NCI-H510A (cell line): ENCODE results near the gene RBSN.
A peak's percentile ranks its signal among the peaks of the same experiment; 100 is the strongest.

Source experiments
- DNase-seq: peaks from one replicate; lab custom pipeline; 2025; lab: John Stamatoyannopoulos, UW

The RBSN gene

DNA sequence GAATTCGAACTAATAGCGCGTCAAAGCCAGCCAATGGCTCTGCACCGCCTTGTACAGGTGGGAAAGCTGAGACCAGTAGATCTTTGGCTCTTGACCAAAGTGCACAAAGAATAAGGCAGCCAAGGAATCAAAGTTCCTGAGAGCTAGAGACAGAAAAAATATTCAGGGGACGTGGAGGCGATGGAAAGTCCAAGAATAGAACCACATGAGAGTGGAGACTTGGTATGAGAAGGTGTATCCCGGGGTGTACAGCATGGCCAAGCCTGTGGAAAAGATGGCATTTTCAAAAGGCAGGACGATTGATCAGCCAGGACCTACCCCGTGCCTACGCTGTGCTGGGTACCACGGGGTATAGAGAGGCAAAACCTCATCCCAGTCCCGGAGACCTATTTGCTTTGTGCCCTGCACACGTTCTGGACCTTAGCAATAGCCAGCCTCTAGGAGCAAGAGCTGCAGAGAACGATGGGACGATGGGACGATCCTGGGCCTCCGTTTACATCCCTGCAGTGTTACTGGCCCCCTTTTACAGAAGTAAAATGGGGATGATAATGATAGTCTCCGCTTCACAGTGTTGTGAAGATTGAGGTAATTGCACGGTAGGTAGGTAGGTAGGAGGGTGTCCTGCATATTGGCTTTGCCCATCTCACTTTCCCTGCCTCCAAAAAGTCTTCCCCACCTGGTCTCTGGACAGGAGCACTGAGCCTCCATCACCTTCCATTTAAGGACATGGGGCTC lies 583 bp upstream of the RBSN start:
- no peak for DNase-seq

DNA sequence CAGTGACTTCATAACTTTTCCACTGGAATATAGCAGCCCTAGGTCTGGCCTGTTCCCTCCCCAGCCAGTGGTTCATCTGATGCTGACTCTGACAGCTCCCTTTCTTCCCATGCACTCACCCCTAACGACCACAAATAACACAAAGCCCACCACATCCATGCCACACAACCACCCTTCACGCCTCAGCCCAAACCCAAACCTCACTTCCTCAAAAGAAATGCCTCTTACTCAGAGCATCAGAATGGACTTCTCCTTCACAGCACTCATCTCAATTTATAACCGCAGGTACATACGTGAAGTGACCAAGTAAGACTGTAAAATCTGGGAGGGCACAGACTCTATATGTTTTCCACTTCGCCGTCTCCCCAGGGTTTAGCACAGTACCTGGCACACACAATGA lies 1.1 kb downstream of the RBSN start:
- no peak for DNase-seq

DNA sequence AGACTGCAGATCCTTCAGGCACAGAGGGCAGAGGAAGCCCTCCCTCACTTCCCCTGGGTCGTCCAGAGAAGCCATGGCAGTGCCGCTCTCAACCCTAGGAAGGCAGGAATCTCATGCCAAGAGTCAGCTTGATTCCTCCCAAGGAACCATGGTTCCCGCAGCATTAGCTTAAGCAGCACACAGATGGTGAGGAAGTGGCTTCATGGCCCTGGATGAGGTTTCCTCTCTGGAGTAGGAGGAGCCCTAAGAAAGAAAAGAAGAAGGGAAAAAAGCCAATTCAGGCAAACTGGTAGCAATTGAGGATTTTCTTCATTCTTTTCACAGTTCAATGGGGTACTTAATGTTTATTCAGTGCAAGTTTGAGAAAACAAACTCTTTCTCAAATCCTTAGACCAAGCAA lies 2.9 kb downstream of the RBSN start:
- no peak for DNase-seq

DNA sequence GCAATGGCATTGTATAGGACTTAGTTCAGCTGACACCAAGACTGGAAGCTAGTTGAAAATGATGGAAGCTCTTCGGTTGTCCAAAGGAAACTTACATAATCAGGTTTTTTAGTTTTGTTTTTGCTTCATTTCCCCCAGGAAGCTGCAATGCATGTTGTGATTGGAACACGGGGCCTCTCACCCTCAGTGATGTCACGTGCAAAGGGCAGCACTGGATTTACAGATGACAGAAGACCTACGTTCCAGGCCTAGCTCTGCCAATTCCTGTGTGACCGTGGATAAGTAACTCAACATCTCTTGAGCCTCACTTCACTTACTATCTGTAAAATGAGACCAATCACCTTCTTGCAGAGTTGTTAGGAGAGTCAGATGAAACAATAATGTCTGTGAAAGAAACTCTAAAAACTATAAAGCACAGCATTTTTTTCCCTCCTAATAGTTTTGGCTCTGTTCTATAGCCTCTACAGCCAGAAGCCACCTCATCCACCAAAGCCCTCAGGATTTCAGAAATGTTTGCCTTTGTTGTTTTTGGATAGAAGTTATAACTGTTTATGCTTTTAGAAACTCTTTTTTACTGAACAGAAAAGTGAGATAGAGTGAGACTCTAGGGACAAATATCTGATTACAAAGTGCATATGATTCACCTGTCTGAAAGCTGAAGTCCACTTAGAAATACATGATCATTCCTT lies 4.6 kb downstream of the RBSN start:
- DNase-seq, result no peak

DNA sequence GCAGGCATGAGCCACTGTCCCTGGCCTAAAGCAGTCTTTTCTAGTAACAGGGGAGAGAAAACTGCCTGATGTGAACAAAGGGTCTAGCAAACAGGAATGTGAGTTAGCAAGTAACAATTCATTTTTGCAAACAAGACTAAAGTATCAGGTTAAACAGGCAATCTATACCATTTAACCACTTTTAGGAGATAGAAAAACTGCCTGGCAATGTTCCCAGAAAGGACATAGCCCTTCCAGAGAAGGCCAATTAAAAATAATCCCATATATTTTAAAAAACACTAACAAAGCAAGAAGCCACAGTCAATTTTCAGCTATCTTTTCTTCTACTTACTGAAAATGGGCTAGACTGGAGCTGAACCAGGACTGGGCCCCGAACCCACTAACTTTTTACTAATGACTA lies 6.3 kb downstream of the RBSN start:
- no peak for DNase-seq

DNA sequence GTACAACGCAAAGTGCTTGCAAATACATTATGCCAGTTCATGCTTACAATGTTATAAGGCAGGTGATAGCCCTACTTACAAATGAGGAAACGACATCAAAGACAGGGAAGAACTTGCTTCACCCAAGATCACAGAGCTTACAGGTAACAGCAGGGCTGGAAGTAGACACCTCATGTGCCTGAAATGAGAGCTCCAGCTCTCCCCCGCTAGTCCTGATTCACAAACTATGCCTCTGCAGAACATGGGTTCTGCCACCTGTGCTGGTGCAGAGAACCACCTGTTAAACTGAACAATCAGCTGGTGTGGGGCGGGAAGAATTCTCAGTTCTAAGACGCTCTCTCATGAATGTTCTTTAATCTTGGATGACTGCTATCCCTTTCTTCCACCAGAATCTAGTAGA lies 7.4 kb downstream of the RBSN start:
- DNase-seq, result no peak

DNA sequence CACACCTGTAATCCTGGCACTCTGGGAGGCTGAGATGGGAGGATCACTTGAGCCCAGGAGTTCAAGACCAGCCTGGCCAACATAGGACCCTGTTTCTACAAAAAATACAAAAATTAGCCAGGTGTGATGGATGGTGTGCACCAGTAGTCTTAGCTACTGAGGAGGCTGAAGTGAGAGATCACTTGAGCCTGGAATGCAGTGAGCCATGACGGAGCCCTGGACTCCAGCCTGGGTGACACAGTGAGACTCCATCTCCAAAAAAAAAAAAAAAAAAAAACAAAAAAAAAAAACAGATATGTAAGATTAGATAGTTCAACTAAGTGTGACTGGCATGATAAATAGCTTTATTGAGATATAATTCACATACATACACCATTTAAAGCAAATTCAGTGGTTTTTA lies 9.7 kb downstream of the RBSN start:
- no peak for DNase-seq

DNA sequence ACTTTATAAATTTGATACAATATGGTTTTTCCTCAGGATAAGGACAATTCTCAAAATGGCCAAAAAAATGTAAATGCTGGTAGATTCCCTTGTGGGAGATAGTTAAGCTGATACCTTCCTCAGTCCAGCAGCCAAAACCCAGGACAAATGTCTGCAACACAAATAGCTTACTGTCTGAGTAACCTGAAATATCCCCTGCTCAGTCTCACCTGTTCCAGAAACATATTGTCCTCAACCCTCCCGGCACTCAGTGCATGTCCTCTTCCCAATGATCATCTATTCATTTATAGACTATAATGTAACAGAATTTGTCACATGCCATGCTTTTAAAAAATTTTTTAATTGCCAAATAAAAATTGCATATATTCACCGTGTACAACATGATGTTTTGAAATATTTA lies 12.2 kb downstream of the RBSN start:
- no peak for DNase-seq

DNA sequence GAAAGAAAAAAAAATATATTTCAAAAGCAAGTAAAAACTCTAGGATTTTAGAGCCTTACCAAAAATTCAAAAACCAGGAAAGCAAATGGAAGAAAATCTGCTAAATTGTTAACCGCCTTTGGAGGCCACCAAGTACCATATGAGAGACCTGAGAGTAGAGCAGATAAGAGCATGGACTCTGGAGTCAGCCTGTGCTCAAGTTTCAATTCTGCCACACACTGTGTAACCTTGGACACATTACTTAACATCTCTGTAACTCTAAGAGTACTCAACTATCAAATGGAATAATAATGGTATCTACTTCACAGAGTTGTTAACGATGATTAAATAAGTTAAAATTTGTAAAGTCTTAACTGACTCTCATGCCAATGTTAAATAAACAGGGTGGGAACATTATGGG lies 12.7 kb downstream of the RBSN start:
- DNase-seq, result no peak

DNA sequence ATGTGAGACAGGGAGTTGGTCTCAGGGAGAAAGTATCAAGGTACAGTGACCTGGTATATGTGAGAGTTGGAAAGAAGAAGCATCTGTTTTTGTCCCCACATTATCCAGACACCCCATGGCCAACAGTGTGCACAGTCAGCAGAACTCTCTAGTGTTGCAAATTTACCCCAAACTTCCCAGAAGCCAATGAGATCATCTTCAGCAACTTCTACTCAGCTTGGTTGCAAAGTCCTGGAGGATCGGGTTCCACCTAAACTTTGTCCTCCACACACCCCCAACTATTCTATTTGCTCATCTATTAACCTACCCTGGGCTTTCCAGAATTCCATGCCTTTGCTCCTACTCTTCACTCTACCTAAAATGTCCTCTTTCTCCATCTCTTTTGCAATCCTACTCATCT lies 15.7 kb downstream of the RBSN start:
- no peak for DNase-seq

DNA sequence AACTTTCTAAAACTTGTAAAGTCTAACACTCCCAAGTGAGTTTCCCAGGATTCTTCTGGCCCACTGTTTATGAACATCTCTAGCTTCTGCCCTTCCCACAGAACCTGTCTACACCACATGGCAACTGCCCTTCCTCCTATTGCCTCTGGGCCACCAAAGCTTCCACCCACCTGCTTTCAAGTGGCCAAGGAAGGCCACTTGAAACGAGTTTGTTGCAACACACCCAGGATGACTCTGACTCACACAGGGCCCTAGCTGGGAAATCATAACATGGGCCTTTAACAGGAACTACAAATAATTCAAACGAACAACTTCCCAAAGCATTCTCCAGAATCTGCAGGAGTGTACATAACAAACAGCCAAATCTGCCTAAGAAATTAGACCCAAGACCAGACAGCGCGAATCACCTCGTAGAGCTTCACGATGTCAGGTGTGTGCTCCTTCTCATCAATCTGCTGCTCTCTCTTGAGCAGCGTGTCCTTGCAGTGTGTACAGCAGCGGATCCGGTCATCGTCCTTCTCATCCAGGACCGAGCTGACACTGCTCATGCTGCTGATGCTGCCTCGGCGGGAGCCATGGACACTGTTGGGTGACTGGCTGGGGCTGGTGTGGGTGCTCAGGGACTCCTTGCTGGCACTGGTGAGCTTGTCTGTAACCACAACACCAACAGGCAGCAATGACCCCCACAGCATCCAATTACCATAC lies 16.8 kb downstream of the RBSN start:
- peak; percentile 54 for DNase-seq

DNA sequence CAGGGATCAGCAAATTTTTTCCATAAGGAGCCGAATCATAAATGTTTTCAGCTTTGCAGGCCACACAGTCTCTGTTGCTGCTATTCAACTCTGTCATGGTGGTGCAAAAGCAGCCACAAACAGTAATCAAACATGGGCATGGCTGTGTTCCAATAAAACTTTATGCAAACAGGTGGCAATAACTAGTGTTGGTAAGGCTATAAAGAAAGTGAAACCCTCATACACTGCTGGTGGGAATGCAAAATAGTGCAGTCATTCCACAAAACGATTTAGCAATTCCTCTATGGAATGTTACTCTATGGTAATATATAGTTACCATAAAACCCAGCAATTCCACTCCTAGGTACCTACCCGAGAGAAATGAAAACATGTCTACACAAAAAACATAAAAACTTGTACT lies 19.9 kb downstream of the RBSN start:
- DNase-seq, result no peak

DNA sequence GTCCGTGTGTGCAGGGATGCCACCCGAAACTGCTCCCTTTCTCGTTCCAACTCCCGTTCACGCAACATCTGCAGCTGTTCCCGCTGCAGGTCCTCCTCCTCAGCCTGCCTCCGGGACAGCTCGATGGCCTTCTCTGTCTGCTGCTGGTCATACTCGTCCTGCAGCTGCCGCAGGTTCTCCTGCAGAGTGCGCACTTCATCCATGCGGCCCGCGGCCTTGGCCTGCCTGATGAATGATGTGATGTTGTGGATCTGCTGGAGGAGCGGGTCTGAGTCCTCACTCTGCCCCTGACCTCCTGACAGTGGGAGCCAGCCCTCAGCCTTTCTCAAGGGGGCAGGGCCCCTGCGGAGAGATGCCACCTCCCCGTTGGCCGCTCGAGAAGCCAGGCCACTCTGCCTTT lies 24.4 kb downstream of the RBSN start:
- DNase-seq, result no peak

DNA sequence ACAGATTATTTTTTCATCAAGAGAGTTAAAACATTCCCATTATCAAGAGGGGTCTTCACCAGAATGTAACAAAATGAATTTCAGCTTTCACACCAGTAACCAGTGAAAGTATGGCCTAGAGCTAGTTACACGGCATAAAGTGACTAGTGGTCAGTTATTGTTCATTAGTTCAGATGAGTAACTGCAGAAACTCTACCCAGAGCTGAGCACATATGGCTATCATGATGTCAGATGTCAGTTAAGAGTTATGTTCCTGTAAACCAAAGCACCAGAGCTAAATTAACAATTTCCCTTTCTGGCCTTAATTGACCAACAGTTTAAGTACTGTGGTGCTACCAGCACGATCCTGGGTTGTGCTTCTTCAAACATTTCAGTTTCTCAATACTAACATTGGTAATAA lies 27.2 kb downstream of the RBSN start:
- no peak for DNase-seq

DNA sequence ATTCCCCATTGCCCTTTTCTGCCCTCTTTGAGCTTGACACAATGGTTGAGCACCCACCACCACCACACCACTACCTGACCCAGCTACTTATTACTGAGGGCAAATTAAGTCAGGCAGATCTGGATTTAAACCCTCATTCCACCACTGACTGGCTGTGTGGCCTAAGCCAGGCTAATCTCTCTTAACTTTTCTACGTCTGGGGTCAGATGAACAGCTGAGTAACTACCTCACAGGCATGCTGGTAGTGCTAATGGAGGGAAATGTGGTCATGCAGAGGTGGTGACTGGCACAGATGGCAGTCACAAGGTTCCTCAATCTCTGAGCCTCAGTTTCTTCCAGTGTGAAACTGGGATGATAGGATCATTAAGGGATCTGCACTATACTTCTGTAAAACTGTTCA lies 29.5 kb downstream of the RBSN start:
- no peak for DNase-seq

DNA sequence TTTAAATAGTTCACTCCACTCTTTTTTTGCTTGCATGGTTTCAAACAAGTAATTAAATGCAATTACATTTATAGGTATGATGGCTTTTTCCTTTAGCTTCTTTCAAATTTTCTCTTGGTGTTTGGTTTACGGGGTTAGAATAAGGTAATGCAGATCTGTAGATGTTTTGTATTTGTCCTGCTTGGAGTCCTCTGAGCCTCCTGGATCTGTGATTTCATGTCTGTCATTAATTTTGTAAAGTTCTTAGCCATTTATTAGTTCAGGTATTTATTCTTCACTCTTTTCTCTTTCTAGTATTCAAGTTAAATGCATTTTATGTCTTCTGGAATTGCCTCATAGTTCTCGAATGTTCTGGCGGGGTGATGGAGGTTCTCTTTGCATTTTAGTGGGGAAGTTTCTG lies 32.5 kb downstream of the RBSN start:
- DNase-seq, result no peak

DNA sequence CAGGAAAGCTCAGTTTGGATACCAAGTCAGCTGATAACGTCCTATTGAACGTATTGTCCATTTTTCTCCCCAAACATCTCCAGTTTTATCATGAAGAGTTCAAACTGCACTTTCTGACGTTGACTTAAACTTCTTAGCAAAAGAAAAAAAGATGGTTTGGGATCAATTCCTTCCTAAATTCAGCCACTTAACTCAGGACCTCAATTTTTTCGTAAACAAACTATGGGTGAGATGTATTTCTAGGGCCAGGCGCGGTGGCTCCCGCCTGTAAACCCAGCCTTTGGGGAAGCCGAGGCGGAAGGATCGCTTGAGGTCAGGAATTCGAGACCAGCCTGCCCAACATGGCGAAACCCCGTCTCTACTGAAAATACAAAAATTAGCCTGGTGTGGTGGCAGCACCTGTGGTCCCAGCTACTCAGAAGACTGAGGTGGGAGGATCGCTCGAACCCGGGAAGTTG lies 33.4 kb downstream of the RBSN start:
- no peak for DNase-seq

DNA sequence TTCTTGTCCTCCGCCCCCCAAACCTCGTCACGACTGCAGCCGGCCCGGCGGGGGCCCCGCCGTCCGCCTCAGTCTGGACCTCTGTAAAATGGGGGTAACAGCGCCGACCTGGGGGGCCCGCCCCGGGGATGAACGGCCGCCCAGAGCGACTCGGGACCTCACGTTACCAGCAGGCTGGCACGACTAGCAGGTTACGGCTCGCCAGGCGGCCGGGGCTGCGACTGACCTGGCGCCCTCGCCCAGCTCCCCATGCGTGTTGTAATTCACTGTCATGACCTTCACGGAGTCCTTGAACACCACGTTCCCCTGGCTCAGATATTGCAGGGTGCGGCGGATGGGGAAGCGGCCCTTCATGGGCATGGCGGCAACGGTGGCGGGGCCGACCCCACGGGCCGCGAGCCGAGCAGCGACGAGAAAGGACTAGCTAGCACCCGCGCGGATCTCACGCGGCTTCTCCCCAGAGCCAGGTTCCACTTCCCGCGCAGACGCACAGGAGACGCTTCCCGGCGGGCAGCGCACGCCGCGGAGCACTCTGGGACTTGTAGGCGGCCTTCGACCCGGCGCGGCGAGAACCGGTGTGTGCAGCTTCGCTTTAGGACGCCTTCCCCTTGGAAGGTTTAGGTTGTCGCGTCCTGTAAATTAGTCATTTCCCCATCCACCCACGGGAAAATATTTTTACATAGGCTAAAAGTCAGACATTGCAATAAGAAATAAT lies 34.0 kb downstream of the RBSN start, which contains the start of gene MRPS25:
Gene MRPS25 (minus strand): TSS at position 481 of the 715 bp plus-strand sequence. CDS start 121 bp downstream, at position 360.
- DNase-seq, result peak; percentile 77

DNA sequence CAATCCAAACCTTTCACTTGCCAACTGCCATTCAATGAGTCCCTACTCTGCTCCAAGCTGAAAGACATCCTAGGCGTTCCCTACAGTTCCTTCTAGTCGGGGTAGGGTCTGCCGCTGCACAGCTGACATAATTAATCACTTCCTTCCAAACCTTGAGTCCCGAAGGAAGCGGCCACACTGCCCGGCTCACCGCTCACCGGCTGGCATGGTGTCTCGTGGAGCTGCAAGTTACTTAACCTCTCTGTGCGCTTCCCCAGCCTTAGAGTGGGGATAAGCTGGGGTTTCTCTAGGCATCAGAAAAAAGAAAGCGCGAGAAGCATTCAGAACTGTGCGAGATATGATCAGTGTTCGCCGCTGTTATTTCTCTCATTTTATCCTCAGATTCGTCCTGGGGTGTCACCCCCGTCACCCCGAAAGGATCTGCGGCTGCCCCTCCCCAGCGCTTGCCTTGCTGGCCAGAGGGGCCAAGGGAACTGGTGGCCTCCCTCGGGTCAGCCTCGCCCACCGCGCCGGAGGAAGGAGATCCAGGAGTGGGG lies 34.6 kb downstream of the RBSN start:
- no peak for DNase-seq

DNA sequence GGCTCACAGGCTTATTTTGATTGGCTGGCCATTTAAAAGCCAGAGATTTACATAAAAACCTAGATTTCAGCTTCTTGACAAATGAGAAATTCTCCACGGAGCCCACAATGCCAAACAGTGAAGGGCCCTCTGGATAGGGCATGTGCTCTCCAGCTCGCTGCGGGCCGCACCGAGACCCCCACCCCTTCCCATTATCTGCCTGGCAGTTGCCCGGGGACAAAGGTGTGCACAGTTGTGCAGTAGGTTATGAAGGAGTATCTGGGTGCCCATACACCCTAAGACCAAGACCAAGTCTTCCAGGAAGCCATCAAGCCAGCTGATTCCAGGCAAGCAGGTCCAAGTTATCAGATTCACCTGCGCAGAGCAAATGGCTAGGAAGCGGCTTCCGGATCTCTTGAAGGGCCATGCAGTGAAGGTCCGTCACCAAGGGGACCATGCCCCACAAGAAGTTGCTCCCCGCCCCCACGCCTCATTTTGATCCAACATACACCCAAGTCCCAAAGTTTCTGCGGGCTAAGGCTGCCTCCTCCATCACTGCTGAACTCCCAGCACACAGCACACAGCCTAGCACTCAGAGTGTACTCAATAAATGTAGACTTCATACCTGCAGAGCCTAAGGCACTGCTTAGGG lies 35.2 kb downstream of the RBSN start:
- no peak for DNase-seq

DNA sequence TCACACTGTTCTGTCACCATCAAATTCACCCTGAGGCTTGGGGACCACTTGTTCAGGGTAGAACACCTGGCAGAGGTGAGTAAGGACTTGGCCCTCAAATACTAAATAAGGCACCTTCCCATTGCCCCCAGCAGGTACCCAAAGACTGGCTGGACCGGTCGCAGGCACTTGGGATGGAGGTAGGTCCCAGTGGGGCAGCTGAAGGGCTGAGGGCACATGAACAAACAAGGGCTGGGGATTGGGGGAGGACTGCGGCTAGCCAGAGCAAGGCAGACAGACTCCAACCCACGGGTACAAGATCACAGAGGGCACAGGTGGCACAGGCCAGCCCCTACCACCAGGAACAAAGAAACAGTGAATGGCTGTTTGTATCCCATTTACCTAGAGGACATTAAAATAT lies 35.7 kb downstream of the RBSN start:
- peak; percentile 28 for DNase-seq

DNA sequence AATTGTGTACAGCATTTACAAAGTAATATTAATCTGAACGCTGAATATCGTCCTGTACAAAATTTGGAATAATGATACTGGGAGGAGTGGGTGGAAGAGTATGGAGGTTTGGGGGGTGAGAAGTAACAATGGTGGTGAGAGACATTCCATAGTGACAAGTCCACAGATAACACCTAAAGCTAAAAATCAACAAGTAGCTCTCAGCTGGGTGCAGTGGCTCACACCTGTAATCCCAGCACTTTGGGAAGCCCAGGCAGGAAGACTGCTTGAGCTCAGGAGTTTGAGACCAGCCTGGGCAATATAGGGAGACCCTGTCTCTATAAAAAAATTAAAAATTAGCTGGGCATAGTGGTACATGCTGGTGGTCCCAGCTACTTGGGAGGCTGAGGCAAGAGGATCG lies 38.9 kb downstream of the RBSN start:
- no peak for DNase-seq
